Thymus (tissue), 11 donors: ENCODE measurements around the gene UGGT1. TPM values are rescaled to one million over a fixed set of nuclear protein-coding genes. Genes with fewer than 3 reads are reported as not detected.
"Not testable (repeated sequence)": the region's sequence is repeated elsewhere in the genome, so short reads cannot be mapped to it uniquely, and the experiment has no call there.

ENCODE experiments used
- DNase-seq, 9 donors: peaks; one replicate each; pipeline ENCODE4 v3.0.0-alpha.2; 2013; ENCODE audit warnings: low spot score in 9 of 9, low read depth in 6 of 9, missing footprints in 1 of 9
- H3K27ac ChIP-seq, 2 donors: one replicate each; pipeline ENCODE4 v1.5.1; 2013; ENCODE audit warnings: control low read depth in 1 of 2, low read depth in 1 of 2, low read length in 1 of 2, mild to moderate bottlenecking in 1 of 2, moderate library complexity in 1 of 2
- H3K27me3 ChIP-seq, 2 donors: one replicate each; pipeline ENCODE4 v1.5.1; 2013; ENCODE audit warnings: low read length in 1 of 2; ENCODE audit not compliant: control insufficient read depth in 2 of 2, insufficient read depth in 1 of 2
- H3K36me3 ChIP-seq, 2 donors: one replicate each; pipeline ENCODE4 v1.5.1; 2013; ENCODE audit warnings: low read length in 1 of 2, mild to moderate bottlenecking in 1 of 2, moderate library complexity in 1 of 2; ENCODE audit not compliant: control insufficient read depth in 2 of 2, insufficient read depth in 2 of 2
- H3K4me1 ChIP-seq, 2 donors: one replicate each; pipeline ENCODE4 v1.5.1; 2013; ENCODE audit warnings: low read length in 2 of 2; ENCODE audit not compliant: control insufficient read depth in 2 of 2, insufficient read depth in 2 of 2
- H3K4me3 ChIP-seq, 2 donors: one replicate each; pipeline ENCODE4 v1.5.1; 2013; ENCODE audit warnings: low read length in 2 of 2, control low read depth in 1 of 2, mild to moderate bottlenecking in 1 of 2
- H3K9me3 ChIP-seq, 2 donors: one replicate each; pipeline ENCODE4 v1.5.1; 2013; ENCODE audit warnings: low read length in 1 of 2, mild to moderate bottlenecking in 1 of 2; ENCODE audit not compliant: control insufficient read depth in 2 of 2, insufficient read depth in 1 of 2
- WGBS: extraction: QIAGEN DNeasy Blood & Tissue Kit; methylation state at CpG from one replicate; pipeline ENCODE4 v1.1.7; 2013; 5-methylcytosine and 5-hydroxymethylcytosine counted together
- polyA plus RNA-seq: library from polyadenylated mRNA; stranded (reverse); fragments of 200-250 nt; gene quantifications from one replicate; pipeline ENCODE4 v1.2.3, GENCODE V29; 2013
- total RNA-seq: library from RNA; stranded (reverse); fragments of 120-200 nt; gene quantifications from one replicate; pipeline ENCODE4 v1.2.4, GENCODE V29; 2013
- donor health status: healthy.

The UGGT1 gene
- total and polyA plus RNA-seq, 2 donors = 10.4 to 35.0 TPM

GRCh38 chr2:128174067-128174466 lies 83.1 kb downstream of the UGGT1 start:
- H3K4me1 ChIP-seq, H3K4me3 ChIP-seq, H3K9me3 ChIP-seq, DNase-seq, H3K27ac ChIP-seq, H3K27me3 ChIP-seq: not testable (repeated sequence)
- peaks cover 68 to 92% of the 10 kb centered on the region in 2 donors for H3K36me3 ChIP-seq
- WGBS = 94% methylated on average over 4 of the region's 4 CpGs

DNA sequence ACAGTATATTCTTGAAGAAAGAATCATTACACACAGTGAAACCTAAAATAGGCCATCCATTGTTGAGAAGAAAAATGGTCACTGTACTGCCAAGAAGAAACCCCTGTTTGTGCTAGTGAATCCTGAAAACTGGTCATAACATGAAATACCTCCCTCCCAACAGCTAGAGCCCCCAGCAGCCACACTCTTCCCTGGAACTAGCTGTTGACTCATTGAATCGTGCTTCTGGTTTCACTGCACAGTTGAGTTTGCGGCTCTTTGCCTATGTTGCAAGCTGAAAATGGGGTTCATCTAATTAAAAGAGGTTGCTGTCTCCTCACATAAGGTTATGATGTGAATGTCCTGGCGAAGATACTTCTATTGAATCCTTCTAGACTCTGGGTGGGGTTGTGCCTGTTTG lies 86.3 kb downstream of the UGGT1 start:
- DNase-seq = no peak
- H3K27ac ChIP-seq = no peak overlapping the region
- H3K36me3 ChIP-seq = peaks cover 66 to 92% of the 10 kb centered on the region in 2 donors
- H3K27me3 ChIP-seq = no peaks in the 10 kb centered on the region
- 97% methylated on average over 3 of the region's 3 CpGs for WGBS
- H3K4me1 ChIP-seq = no peaks in the 10 kb centered on the region
- H3K9me3 ChIP-seq = no peaks in the 10 kb centered on the region
- no peak overlapping the region for H3K4me3 ChIP-seq

DNA sequence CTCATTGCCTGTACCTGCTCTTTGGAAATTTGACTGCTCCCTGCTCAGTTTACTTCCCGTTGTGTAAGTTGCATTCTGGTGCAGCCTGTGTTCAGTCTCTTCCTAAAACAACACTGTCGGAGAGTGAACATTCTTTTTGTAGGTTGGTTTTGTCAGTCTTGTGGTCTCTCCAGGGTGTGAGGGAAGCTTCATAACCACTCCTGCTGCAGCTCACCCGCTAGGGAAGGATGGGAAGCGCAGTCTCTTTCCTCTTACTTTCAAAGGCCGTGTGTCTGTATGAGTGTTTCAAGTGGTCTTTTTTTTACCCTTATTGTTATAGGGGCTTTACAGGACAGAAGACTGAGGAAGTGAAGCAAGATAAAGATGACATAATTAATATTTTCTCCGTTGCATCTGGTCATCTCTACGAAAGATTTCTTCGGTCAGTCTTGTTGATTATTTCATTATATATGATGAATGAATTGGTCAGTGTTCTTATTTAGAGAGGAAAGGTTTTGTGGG lies 87.2 kb downstream of the UGGT1 start:
- H3K27me3 ChIP-seq = no peaks in the 10 kb centered on the region
- H3K27ac ChIP-seq = no peak overlapping the region
- 95% methylated on average over 8 of the region's 8 CpGs for WGBS
- DNase-seq = no peak
- no peak overlapping the region for H3K4me3 ChIP-seq
- H3K36me3 ChIP-seq = peaks cover 62 to 89% of the 10 kb centered on the region in 2 donors
- H3K4me1 ChIP-seq = no peaks in the 10 kb centered on the region
- no peaks in the 10 kb centered on the region for H3K9me3 ChIP-seq

- WGBS = 72% methylated on average over 9 of the region's 9 CpGs
- Histone ChIP-seq H3K4me3 (no peak overlapping the region), H3K36me3 (peaks cover 58 to 87% of the 10 kb centered on the region in 2 donors), H3K9me3 (no peaks in the 10 kb centered on the region), H3K4me1 (no peaks in the 10 kb centered on the region), H3K27me3 (no peaks in the 10 kb centered on the region), H3K27ac (no peak overlapping the region)
- peak in 7 of 9 donors; percentile 8 to 61 (median 28) for DNase-seq
Measured at GRCh38 chr2:128178650-128179460, 87.9 kb downstream of the UGGT1 start.

GRCh38 chr2:128179461-128179755 lies 88.4 kb downstream of the UGGT1 start:
- Histone ChIP-seq H3K4me1 (no peaks in the 10 kb centered on the region), H3K36me3 (peaks cover 55 to 83% of the 10 kb centered on the region in 2 donors), H3K9me3 (no peaks in the 10 kb centered on the region), H3K4me3 (no peak overlapping the region), H3K27me3 (no peaks in the 10 kb centered on the region), H3K27ac (no peak overlapping the region)
- DNase-seq = no peak
- WGBS = 97% methylated on average over 4 of the region's 4 CpGs

GRCh38 chr2:128180031-128180430 lies 89.0 kb downstream of the UGGT1 start:
- Histone ChIP-seq H3K36me3 (peaks cover 48 to 80% of the 10 kb centered on the region in 2 donors), H3K4me3 (no peak overlapping the region), H3K27ac (no peak overlapping the region), H3K27me3 (no peaks in the 10 kb centered on the region), H3K4me1 (no peaks in the 10 kb centered on the region), H3K9me3 (no peaks in the 10 kb centered on the region)
- no peak for DNase-seq
- WGBS = 97% methylated on average over 4 of the region's 4 CpGs

DNA sequence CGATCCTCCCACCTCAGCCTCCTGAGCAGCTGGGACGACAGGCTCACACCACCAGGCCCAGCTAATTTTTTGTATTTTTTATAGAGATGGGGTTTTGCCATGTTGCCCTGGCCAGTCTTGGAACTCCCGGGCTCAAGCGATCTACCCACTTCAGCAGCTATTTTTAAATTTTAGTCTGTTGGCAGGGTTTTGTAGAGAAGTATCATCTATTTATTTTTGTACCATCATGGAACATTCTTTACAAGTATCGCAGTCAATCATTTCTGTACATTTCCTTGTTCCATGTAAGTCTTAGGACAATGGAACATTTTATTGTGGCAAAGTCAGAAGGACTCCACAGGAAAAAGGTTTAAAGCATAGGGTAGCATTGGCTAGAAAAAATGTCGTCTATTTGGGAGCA lies 94.6 kb downstream of the UGGT1 start:
- H3K4me1 ChIP-seq = no peaks in the 10 kb centered on the region
- H3K27ac ChIP-seq = no peak overlapping the region
- no peaks in the 10 kb centered on the region for H3K9me3 ChIP-seq
- DNase-seq = no peak
- no peaks in the 10 kb centered on the region for H3K27me3 ChIP-seq
- WGBS = 98% methylated on average over 6 of the region's 6 CpGs
- peaks cover 42 to 69% of the 10 kb centered on the region in 2 donors for H3K36me3 ChIP-seq
- H3K4me3 ChIP-seq = no peak overlapping the region

- no peaks in the 10 kb centered on the region for H3K9me3 ChIP-seq
- no peaks in the 10 kb centered on the region for H3K4me1 ChIP-seq
- no peak overlapping the region for H3K27ac ChIP-seq
- peaks cover 44 to 68% of the 10 kb centered on the region in 2 donors for H3K36me3 ChIP-seq
- DNase-seq = no peak
- 97% methylated on average over 9 of the region's 9 CpGs for WGBS
- no peaks in the 10 kb centered on the region for H3K27me3 ChIP-seq
- H3K4me3 ChIP-seq = no peak overlapping the region
Measured at GRCh38 chr2:128187032-128187654, 96.1 kb downstream of the UGGT1 start.

GRCh38 chr2:128195435-128195984 lies 104.5 kb downstream of the UGGT1 start:
- Histone ChIP-seq H3K9me3 (no peaks in the 10 kb centered on the region), H3K27ac (peak overlapping the region in 1 of 2 donors; percentile 19), H3K4me3 (no peak overlapping the region), H3K4me1 (peaks cover 10 to 17% of the 10 kb centered on the region in 2 donors), H3K36me3 (peaks cover 18 to 20% of the 10 kb centered on the region in 2 donors), H3K27me3 (no peaks in the 10 kb centered on the region)
- 41% methylated on average over 6 of the region's 6 CpGs for WGBS
- no peak for DNase-seq
